Right ventricle myocardium superior (tissue), 1 donor: ENCODE measurements around the gene CHI3L1. TPM values are rescaled to one million over a fixed set of nuclear protein-coding genes. Genes with fewer than 3 reads are reported as not detected.

Source experiments
- ATAC-seq: fragments of 200-7000 bp; cut with Tn5 transposase; one replicate; pipeline ENCODE4 v1.9.1; 2020; ENCODE audit warnings: mild to moderate bottlenecking; ENCODE audit not compliant: poor library complexity
- DNase-seq: peaks from one replicate; pipeline ENCODE4 v3.0.0-alpha.2; 2020
- intact Hi-C: fragments of 100-400 bp; cut with DNase I; formaldehyde crosslinking; loops from one replicate; pipeline ENCODE4 v1.11.2; 2022
- total RNA-seq: library from RNA; stranded (reverse); fragmentation: NEBNext Ultra II Directional; extraction: Animal tissue kit (Norgen Biotek cat#: 25700); gene quantifications from one replicate; pipeline ENCODE4 v1.2.1, GENCODE V29; 2021
- donor health status: DM: no; HTN: yes; CAD: no; lungs with severe emphysema.

The CHI3L1 gene
- total RNA-seq, 1 donor from 2014 or later, result 0.32 TPM

- DNase-seq (no peak), ATAC-seq (no peak)
- intact Hi-C loops, result no loop called here
These were observed 23.8 kb upstream of the CHI3L1 start for GRCh38 chr1:203210350-203210749.

GRCh38 chr1:203208181-203208580, 21.7 kb upstream of the CHI3L1 start:
- no peak for DNase-seq
- intact Hi-C loops, result no loop called here
- no peak for ATAC-seq

DNA sequence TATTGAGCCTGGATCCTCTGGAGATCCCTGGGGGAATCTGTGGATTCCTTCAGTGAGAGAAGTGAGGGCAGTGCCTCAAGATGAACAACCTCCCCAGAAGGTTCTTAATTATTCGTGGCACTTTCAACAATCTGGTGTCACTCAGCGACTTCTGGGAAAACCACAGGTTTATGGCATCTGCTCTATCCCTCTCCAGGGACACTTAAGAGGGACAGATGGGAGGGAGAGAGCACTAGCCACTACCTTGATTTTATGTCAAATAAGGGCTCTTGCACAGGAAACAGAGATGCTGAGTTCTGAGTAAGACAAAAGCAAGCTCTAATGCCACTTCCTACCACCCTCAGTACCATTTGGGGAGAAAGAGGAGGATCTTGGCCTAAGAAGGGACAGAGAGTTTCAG, 21.2 kb upstream of the CHI3L1 start:
- DNase-seq, result no peak
- intact Hi-C loops, result no loop called here
- ATAC-seq, result no peak

DNA sequence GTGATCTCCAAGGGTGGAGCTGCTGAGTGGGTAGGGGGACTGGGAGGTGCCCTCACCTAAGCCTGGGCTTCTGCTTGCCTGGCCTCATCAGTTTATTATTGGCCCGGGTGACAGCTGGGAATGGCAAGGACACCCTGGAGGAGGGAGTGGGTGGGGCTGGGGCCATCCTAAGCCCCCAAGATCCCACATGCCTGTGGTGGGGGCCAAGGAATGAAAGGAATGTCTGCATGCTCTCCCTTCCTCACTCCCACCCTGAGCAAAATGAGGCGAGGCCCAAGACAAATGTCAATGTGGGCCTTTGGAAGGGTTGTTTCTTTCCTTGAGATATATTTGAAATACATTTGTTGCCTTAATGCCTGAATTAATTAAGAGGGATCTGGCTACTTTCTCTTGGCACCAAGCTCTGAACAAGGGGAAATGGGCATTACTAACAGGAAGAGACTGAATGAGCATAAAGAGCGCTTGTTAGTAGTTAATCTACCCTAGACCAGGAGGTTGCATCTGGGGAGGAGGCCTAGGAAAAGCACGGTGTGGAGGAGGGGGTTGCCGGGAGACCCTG, 19.7 kb upstream of the CHI3L1 start:
- DNase-seq (no peak), ATAC-seq (no peak)
- intact Hi-C loops, result no loop called here

DNA sequence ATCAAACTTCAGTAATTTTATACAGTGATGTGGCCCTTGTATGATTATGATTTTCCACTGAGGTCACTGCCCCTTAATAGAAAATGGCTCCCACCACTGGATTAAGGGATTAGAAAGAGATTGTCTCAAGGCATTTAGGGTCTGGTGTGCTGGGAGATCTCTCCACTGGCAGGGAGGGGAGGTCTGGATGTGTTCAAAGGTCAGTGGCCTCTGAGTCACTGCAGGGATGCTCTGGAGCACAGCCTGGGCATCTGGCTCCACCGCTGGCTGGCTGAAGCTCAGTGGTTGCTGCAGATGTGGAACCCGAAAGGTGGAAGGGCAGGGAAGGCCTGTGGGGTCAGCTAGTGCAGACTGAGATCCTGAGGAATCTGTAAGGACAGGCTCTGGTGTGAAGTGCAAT, 18.3 kb upstream of the CHI3L1 start:
- DNase-seq, result no peak
- intact Hi-C loops, result no loop called here
- no peak for ATAC-seq

DNA sequence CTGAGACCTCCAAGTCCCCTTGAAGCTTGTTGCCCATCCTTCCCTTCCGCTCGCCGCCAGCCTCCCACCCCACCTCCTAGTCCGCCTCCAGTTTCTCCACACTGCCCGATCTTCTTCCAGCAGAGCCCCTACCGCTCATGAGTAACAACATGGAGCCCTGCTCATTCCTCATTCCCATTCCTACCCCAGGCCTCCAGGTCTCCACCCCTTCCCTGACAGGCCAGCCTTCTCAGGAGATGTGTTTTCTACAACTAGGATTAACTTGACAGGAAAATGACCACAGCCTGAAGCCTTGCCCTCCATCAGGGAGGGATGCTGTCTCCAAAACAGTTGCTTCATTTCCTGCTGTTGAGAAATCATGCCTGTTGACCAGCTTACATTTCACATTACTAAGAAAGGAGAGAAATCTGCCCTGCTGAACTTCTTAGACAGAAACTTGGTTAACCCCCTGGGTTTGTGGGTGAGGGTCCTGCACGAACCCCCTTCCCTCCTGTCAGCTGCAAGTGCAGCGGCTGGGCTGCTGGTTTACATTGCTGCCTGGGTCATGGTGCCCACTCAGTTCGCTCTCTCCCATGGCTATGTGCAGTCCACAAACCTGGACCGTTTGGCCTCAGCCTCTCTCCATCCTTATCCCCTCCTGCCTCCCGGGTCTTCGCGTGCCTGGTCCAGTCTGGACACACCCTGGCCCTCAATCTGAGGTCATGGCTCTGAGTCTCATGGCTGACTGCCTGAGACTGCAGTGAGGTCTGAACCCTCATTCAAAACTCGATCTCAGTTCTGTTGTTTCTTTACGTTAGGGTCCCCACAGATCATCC, 16.1 kb upstream of the CHI3L1 start:
- intact Hi-C loops, result no loop called here
- DNase-seq, result peak; percentile 63
- peak; percentile 71 for ATAC-seq

- DNase-seq, result no peak
- no peak for ATAC-seq
- intact Hi-C loops, result no loop called here
These were observed 15.2 kb upstream of the CHI3L1 start for GRCh38 chr1:203201516-203202205.

DNA sequence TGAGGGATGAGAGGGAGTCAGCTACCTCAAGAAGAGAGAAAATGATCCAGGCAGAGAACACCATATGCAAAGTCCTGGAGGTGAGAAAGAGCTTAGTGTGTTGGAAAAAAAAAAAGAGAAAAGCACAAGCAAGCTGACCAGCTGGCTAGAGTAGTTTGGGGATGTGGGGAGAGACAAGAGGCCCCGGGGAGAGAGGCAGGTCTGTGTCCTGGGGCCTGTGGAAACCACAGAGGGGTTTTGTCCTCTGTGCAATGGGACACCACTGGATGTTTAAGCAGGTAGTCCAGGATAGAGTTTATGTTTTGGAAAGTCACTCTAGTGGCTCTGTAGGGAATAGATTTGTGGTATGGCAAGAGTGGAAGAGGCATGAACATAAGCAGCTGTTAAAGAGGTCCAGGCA, 14.4 kb upstream of the CHI3L1 start:
- DNase-seq, result no peak
- intact Hi-C loops, result no loop called here
- ATAC-seq, result no peak

GRCh38 chr1:203199816-203200571, 13.5 kb upstream of the CHI3L1 start:
- ATAC-seq, result peak; percentile 83
- no peak for DNase-seq
- intact Hi-C loops, result no loop called here

DNA sequence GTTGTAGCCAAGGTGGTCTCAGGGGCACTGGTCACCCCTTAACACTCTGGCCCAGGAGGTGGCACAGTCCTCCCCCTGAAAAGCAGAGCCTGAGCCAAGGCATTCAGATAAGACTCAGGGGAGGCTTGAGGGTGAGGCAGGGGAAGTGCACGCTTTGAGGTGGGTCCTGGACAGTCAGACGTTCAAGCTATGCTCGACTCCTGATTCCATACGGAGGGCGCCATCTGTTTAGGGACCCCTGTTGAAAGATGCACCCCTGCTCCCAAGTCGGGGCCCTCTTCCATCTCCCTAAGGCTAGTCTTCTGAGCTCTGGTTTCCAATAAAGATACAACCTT, 12.9 kb upstream of the CHI3L1 start:
- intact Hi-C loops, result no loop called here
- ATAC-seq, result no peak

DNA sequence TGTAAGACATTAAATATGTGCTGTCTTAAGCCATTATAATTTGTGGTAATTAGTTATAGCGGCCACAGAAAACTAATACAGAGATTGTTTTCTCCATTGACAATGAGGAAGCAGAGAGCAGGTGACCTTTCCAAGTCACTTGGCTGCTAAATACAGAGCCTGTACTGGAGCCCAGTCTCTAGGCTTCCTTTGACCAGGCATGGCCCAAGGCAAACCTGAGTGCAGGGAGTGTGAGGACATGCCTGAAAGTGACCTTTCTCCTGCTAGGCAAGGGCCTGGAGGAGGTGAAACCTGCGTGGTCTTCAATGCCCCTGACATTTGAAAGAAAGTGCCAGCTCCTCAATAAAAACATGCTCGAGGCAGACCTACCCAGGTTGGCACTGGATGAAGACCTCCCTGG, 12.5 kb upstream of the CHI3L1 start:
- no peak for ATAC-seq
- DNase-seq, result no peak
- intact Hi-C loops, result no loop called here

More for the DNA sequence above, 12.9 kb upstream of the CHI3L1 start:
- no peak for DNase-seq

GRCh38 chr1:203197625-203198024, 11.1 kb upstream of the CHI3L1 start:
- DNase-seq (no peak), ATAC-seq (no peak)
- intact Hi-C loops, result no loop called here

DNA sequence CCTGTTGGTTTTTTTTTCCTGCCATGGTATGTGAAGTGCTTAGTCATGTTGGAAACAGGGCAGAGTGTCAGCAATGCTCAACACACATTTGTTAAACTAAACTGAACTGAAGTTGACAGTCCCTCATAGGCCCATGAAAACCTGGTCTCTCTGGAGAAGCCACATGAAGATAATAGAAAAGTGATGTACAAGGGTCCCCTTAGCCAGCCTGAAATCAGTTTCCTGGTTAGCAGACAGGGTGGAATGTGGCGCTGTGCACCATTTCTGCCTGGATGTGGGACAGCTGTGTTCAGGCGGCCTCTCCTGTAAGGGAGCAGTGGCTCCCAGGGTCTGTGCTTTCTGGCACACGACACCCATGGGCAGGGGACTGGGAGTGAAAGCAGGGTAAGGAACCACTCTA, 9.9 kb upstream of the CHI3L1 start:
- DNase-seq (no peak), ATAC-seq (no peak)
- intact Hi-C loops, result no loop called here

DNA sequence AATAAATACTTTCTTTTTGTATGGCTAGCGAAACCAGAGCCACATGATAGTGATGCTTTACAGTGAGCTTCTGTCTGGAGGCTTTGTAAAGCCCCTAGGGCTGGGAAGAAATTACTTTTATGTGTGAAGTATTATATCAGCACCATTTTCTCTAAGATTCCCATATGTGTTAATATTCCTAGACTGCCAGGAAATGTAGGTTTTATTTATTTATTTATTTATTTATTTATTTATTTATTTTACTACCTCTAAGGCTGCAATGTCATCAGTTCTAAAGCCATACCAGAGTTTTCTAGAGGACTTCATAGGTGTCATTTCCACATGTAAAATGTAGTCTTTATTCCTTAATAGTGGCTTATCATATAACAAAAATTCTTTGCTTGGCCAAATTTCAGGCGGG, 4.4 kb upstream of the CHI3L1 start:
- DNase-seq, result no peak
- no peak for ATAC-seq
- intact Hi-C loops, result no loop called here

DNA sequence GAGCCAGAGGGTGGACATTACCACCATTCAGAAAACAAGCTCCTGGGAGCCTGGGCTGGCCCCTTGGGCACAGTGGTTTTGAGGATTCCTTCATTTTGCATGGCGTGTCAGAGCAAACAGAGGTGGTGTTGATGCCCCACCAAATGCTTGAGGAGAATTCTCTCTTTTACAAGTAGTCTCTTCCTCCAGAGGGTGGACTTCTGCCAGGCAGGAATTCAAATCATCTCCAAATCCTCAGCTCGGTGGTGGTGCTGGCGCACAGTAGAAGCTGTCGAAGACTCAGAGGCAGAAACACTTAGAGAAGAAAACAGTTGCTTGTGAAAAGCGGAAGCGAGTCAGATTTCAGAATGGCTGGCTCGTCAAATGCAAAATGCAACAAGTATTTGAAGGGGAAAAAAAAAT, 3.4 kb upstream of the CHI3L1 start:
- intact Hi-C loops, result no loop called here
- ATAC-seq (no peak), DNase-seq (peak; percentile 37)

GRCh38 chr1:203188686-203189232, 2.3 kb upstream of the CHI3L1 start:
- intact Hi-C loops, result no loop called here
- DNase-seq (no peak), ATAC-seq (no peak)

DNA sequence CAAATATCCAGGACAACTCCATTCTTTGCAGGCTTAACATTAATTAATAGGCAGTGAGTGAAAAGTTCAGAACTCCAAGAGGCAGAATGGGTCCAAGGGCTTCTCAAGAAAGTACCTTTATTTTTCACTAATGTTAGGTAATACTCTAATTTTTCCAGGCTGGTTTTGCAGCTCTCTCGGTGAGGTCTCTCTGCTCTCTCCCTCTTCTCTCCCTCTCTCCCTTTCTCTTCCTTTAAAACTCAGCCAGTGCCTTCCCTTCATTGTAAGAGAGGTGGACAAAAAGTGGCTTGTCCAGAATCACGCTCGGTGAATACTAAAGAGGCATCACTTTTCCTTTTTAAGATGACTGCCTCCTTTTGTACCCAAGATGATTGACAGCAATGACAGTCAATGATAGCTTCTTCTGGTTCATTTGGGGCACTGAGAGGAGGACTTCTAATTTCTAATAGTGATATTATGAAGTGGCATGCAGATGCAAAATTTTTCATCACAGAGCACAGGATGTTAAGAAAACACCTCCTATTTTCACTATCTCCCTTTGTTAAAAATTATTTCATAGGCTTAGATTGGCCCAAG, 1.3 kb upstream of the CHI3L1 start:
- intact Hi-C loops, result no loop called here
- ATAC-seq (no peak), DNase-seq (no peak)

DNA sequence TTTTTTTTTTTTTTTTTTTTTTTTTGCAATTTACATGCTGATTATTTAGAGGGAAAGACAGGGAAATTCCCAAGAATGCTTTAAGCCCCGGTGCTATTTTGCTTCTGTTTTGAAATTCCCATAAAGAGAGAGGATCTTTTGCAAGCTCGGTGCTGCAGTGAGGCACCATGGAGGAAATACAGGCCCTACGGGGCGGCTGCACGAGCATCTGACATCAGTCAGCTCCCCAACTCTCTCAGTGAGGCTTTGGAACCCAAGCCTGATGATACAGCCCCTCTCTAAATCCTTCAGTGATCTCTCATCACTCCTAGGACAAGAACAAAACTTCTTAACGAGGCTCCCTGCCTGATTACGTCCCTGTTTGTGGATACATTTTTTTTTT, 791 bp upstream of the CHI3L1 start:
- intact Hi-C loops, result no loop called here
- ATAC-seq, result no peak
- peak; percentile 27 for DNase-seq

DNA sequence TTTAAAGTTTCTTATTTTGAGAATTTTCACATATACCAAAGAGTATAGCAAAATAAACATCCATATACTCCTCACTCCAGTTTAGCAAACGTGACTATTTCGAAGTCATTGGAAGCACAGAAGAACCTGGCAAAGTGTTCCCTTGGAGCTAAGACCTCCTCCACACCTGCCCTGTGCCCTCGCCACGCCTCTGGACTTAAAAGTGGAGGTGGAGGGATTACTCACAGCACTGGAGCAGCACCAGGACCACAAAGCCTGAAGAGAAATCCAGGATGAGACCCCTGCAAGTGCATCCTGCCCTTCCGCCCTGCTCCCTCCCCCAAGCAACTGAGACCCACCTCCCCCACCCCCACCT, 436 bp downstream of the CHI3L1 start:
- intact Hi-C loops, result no loop called here
- ATAC-seq (no peak), DNase-seq (no peak)
